NOMO-1 (cell line): ENCODE measurements around the gene HIKESHI.

Source experiments
- DNase-seq, 2 experiments: peaks; one replicate each; lab custom pipeline; 2025; ENCODE audit not compliant: unreplicated experiment in 2 of 2; lab: John Stamatoyannopoulos, UW

Gene HIKESHI

GRCh38 chr11:86374069-86374468, 72.0 kb downstream of the HIKESHI start:
- DNase-seq: no peak

GRCh38 chr11:86374586-86374985, 72.5 kb downstream of the HIKESHI start, which contains the start of gene CCDC81:
Gene CCDC81, plus strand, starts transcription at chr11:86374887. Its CDS starts 277 bp downstream, at chr11:86375164.
- DNase-seq: no peak

- DNase-seq: no peak
Measured at GRCh38 chr11:86377972-86378371, 75.9 kb downstream of the HIKESHI start.

GRCh38 chr11:86380295-86381059, 78.4 kb downstream of the HIKESHI start:
- no peak for DNase-seq

- DNase-seq: no peak
Measured at GRCh38 chr11:86383041-86383955, 81.3 kb downstream of the HIKESHI start.

- DNase-seq: no peak
Measured at GRCh38 chr11:86386283-86386682, 84.2 kb downstream of the HIKESHI start.

GRCh38 chr11:86386746-86387145, 84.7 kb downstream of the HIKESHI start:
- no peak for DNase-seq

- DNase-seq: no peak
Measured at GRCh38 chr11:86388198-86388597, 86.2 kb downstream of the HIKESHI start.

GRCh38 chr11:86390487-86390886, 88.4 kb downstream of the HIKESHI start:
- no peak for DNase-seq

GRCh38 chr11:86395061-86395551, 93.1 kb downstream of the HIKESHI start:
- no peak for DNase-seq
